Activated naive CD8-positive, alpha-beta T cell treated with anti-CD3 and anti-CD28 coated beads for 36 hours (primary cell): Measurements from ENCODE around the gene KDM4C. TPM values are rescaled to one million over a fixed set of nuclear protein-coding genes. Genes with fewer than 3 reads are reported as not detected.
A peak's percentile ranks its signal among the peaks of the same experiment; 100 is the strongest.

Experiments used
- DNase-seq: peaks from one replicate; pipeline ENCODE4 v3.0.0; 2021
- H3K27ac Mint-ChIP-seq: one replicate; pipeline ENCODE4 v1.8.0; 2022; ENCODE audit warnings: mild to moderate bottlenecking, moderate library complexity, mixed read lengths
- H3K27me3 Mint-ChIP-seq: one replicate; pipeline ENCODE4 v1.8.0; 2022; ENCODE audit warnings: mild to moderate bottlenecking, mixed read lengths
- H3K36me3 Mint-ChIP-seq: one replicate; pipeline ENCODE4 v1.8.0; 2021; ENCODE audit warnings: mild to moderate bottlenecking, mixed read lengths
- H3K4me1 Mint-ChIP-seq: one replicate; pipeline ENCODE4 v1.8.0; 2021; ENCODE audit warnings: mixed read lengths
- H3K4me3 Mint-ChIP-seq: one replicate; pipeline ENCODE4 v1.8.0; 2022; ENCODE audit warnings: mild to moderate bottlenecking, moderate library complexity, mixed read lengths
- H3K9me3 Mint-ChIP-seq: one replicate; pipeline ENCODE4 v1.8.0; 2022; ENCODE audit warnings: mixed read lengths
- total RNA-seq, 2 experiments: library from RNA; stranded (reverse); gene quantifications; one replicate each; pipeline ENCODE4 v1.2.3, GENCODE V29; 2021

Gene KDM4C
- total RNA-seq, 2 experiments from 2014 or later: 22.7 to 22.9 TPM

- Mint-ChIP-seq H3K9me3 (no peaks in the 10 kb centered on the region), H3K36me3 (peaks cover 22% of the 10 kb centered on the region)
- DNase-seq: no peak
These were observed 382.1 kb downstream of the KDM4C start for GRCh38 chr9:7139886-7140285.

GRCh38 chr9:7140401-7140800 is 382.6 kb downstream of the KDM4C start:
- Mint-ChIP-seq H3K36me3 (peaks cover 17% of the 10 kb centered on the region), H3K4me1 (no peaks in the 10 kb centered on the region), H3K4me3 (no peak overlapping the region), H3K27ac (no peak overlapping the region), H3K9me3 (no peaks in the 10 kb centered on the region), H3K27me3 (no peaks in the 10 kb centered on the region)
- DNase-seq: no peak

More at GRCh38 chr9:7139886-7140285, 382.1 kb downstream of the KDM4C start:
- Mint-ChIP-seq H3K27ac (no peak overlapping the region), H3K4me1 (no peaks in the 10 kb centered on the region), H3K27me3 (no peaks in the 10 kb centered on the region), H3K4me3 (no peak overlapping the region)

DNA sequence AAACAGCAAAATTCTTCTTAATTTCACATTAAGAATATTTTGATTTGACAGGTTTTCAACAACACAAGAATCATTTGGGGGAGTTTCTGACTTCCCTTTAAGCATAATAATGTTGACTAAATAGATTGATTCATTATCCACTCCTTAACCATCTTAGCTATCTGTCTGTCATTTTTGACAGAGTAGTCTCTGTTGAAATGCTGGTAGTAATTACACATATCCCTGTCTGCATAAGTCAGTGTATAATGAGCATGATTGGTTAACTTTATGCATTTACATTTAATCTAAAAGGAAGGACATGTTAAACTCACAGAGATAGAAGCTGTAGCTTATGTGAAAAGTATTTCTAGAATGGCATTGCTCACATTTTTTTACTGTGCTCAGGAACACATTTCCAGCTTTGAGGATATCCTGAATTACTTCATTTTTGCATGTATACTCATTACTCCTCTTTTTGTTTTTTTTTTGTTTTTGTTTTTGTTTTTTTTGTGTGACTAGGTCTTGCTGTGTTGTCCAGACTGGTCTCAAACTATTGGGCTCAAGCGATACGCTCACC is 385.9 kb downstream of the KDM4C start:
- Mint-ChIP-seq H3K4me1 (peaks cover 4% of the 10 kb centered on the region), H3K9me3 (no peaks in the 10 kb centered on the region)

GRCh38 chr9:7144265-7145046 is 386.7 kb downstream of the KDM4C start:
- H3K4me1 Mint-ChIP-seq: peaks cover 5% of the 10 kb centered on the region
- H3K4me3 Mint-ChIP-seq: no peak overlapping the region
- H3K27me3 Mint-ChIP-seq: no peaks in the 10 kb centered on the region
- no peak overlapping the region for H3K27ac Mint-ChIP-seq
- DNase-seq: no peak
- H3K9me3 Mint-ChIP-seq: no peaks in the 10 kb centered on the region
- peaks cover 15% of the 10 kb centered on the region for H3K36me3 Mint-ChIP-seq

More for the DNA sequence above, 385.9 kb downstream of the KDM4C start:
- DNase-seq: no peak
- peaks cover 17% of the 10 kb centered on the region for H3K36me3 Mint-ChIP-seq
- no peak overlapping the region for H3K4me3 Mint-ChIP-seq
- H3K27me3 Mint-ChIP-seq: no peaks in the 10 kb centered on the region
- H3K27ac Mint-ChIP-seq: no peak overlapping the region

DNA sequence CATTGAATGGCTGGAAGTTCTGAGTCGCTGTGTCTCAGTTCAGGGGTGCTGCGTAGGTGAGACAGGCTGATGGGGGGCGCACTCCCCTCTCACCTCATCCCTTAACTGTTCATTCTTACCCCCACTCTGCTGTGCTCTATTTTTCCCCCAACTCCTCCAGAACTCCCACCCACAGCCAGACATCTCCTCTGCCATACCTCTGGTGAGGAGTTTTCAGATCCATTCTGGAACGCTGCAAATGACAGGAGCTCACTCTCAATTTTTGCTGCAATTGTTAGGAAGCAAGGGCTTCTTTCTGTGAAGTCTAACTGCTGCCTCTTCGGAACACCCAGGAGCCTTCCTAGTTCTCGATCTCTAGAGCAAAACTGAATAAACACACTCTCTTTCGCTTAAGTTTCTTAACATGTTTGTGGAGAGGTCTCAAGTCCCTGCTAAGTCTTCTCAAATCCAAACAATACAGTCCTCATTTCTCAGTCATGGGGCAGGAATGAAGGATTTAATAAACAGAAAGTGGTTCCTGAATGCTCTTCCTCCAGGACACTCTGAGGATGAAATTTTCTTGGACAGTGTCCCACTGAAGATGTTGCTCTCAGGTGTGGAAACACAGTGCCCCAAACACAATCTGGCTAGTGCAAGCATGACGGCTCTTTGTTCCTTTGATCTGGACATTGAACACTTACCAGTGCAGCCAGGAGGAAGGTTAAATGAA is 387.7 kb downstream of the KDM4C start:
- no peak overlapping the region for H3K27ac Mint-ChIP-seq
- H3K4me3 Mint-ChIP-seq: no peak overlapping the region
- H3K36me3 Mint-ChIP-seq: peaks cover 15% of the 10 kb centered on the region
- H3K9me3 Mint-ChIP-seq: no peaks in the 10 kb centered on the region
- H3K4me1 Mint-ChIP-seq: peaks cover 16% of the 10 kb centered on the region
- no peaks in the 10 kb centered on the region for H3K27me3 Mint-ChIP-seq
- no peak for DNase-seq

GRCh38 chr9:7146582-7146981 is 388.8 kb downstream of the KDM4C start:
- Mint-ChIP-seq H3K27me3 (no peaks in the 10 kb centered on the region), H3K4me1 (peaks cover 20% of the 10 kb centered on the region), H3K9me3 (no peaks in the 10 kb centered on the region), H3K36me3 (peaks cover 11% of the 10 kb centered on the region), H3K27ac (no peak overlapping the region), H3K4me3 (no peak overlapping the region)
- no peak for DNase-seq

DNA sequence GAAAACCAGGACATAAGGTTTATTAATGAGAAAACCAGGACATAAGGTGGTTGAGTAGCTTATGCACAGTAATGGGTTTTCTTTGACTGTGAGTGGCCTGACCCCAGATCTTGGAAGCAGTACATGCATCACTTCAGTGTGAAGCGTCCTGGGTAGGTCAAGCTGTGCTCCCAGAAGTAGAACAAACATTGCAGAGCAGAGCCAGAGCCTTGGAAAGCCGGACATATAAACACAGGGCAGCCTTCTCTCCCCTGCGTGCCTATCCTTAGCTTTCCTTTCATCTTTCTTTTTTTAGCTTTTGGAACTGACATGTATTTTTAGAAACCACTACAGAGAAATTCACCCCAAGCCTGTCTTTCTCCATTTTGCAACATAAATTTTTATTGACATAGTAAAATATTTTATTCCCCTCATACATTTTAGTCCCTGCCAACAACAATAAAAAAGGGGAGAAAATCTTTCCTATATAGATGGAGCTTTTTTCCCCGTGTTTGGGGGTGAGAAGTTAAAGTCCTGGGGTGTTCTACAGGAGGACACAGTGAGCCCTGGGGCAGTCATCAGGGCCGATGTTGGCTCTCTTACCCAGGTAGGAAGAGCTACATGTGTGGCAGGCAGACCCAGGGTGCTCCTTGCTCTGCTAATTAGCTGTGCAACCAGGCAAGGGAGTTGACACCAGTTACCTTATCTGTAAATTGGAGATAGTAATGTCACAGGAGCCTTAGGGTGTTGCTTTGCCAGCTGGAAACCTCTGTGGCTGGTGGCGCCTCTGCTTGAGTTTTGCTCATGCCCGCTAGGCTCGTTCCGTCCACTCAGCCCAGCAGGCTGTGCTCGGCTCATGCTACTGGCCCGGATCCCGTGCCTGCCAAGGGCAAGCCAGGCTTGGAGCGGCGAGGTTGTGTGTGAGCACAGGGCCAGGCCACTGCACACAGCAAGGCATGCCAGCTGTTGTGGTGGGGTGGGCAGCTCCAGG is 389.6 kb downstream of the KDM4C start:
- no peak for DNase-seq
- Mint-ChIP-seq H3K9me3 (no peaks in the 10 kb centered on the region), H3K36me3 (peaks cover 11% of the 10 kb centered on the region), H3K4me3 (no peak overlapping the region), H3K27ac (no peak overlapping the region), H3K27me3 (no peaks in the 10 kb centered on the region), H3K4me1 (peaks cover 20% of the 10 kb centered on the region)

DNA sequence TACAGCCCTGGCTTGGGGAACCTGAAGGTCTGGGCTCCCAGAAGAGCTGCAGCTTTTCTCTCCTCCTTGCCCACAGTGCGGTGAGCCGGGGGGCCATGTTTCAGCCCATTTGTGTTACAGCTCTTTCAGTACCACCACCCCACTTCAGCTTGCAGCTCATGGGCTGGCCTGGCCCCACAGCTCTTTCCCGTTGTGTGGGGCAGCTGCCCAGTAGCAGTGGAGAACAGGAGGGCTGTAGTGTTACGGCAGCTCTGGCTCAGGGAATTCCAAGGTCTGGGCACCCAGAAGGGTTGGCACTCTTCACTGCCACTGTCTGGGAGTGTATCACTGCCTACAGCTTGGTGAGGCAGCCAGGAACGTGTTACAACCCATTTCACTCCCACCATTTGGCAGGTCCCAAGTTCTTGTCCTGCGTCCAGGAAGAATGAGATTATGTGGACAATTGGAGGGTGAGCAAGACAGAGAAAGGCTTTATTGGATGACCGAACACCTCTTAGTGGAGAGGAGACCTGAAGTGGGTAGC is 390.5 kb downstream of the KDM4C start:
- no peak overlapping the region for H3K27ac Mint-ChIP-seq
- peaks cover 20% of the 10 kb centered on the region for H3K4me1 Mint-ChIP-seq
- no peaks in the 10 kb centered on the region for H3K9me3 Mint-ChIP-seq
- no peaks in the 10 kb centered on the region for H3K27me3 Mint-ChIP-seq
- H3K4me3 Mint-ChIP-seq: no peak overlapping the region
- DNase-seq: no peak
- peaks cover 13% of the 10 kb centered on the region for H3K36me3 Mint-ChIP-seq

DNA sequence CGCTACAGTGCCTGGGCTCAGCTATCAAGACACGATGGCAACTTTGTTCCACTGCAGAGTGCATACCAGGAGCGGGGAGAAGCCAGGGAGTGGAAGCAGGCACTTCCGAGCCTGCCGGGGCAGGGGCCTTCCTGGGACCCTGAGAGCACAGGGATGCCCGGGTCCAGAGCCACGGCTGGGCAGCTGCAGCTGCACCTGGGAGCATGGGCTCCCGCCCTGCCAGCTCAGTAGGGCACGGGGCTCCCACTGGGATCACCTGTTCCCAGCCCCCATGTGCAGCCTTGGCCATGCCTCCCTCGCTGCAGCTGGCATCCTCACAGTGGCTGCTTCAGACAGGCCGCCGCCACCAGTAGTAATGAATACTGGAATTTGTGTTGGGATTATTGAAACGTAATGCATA is 391.5 kb downstream of the KDM4C start:
- no peak overlapping the region for H3K4me3 Mint-ChIP-seq
- H3K9me3 Mint-ChIP-seq: no peaks in the 10 kb centered on the region
- no peak overlapping the region for H3K27ac Mint-ChIP-seq
- peaks cover 20% of the 10 kb centered on the region for H3K4me1 Mint-ChIP-seq
- H3K36me3 Mint-ChIP-seq: peaks cover 20% of the 10 kb centered on the region
- DNase-seq: no peak
- H3K27me3 Mint-ChIP-seq: no peaks in the 10 kb centered on the region

DNA sequence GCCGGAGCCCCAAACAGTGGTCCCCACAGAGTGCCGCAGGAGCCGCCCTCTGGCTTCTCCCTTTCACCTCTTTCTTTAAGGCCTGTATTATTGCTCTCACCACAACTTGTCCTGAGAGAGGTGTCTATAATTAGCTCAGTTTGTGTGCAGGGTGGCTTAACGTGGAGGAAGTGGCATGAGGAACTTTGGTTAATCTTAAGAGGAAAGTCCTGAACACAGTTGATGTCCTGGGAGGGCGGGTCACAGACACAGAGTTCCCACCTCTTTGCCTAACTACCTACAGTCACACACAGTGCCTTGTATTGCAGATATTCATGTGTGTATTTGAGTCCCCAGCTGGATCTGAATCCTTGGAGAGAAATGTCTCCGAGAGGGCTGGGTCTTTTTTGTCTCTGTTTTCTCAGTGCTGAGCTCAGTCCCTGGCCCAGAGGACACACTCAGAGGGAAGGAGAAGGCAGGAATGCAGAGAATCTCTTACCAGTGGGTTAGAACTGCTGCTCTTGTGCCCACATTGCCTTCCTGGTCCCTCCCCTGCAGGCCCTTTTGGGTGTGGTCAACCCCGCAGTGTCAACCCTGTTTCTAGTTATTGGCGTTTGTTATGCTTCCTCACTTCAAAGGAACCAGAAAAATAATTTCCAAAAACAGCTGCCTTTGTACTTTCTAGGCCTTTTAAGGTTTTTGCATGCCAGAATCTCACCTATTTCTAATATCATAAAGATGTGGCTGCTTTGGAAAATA is 392.5 kb downstream of the KDM4C start:
- Mint-ChIP-seq H3K27me3 (no peaks in the 10 kb centered on the region), H3K9me3 (no peaks in the 10 kb centered on the region), H3K36me3 (peaks cover 27% of the 10 kb centered on the region), H3K4me3 (no peak overlapping the region), H3K27ac (peak overlapping the region; percentile 42), H3K4me1 (peaks cover 20% of the 10 kb centered on the region)
- DNase-seq: no peak

DNA sequence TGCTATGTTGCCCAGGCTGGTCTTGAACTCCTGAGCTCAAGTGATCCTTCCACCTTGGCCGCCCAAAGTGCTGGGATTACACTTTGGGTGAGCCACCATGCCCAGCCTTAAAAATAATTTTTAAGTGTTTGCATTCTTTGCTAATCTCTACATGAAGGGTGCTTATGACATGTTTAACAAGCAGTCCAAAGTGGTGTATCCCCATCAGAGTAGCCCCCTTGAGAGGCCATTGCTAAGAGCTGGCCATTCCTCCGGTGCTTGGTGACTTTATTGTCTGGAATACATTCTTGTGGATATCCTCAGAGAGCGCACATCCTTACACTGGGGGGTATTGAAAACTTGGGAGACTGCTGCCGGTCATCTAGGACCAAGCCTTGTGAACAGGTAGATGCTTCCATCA is 395.4 kb downstream of the KDM4C start:
- Mint-ChIP-seq H3K9me3 (peaks cover 3% of the 10 kb centered on the region), H3K27ac (no peak overlapping the region), H3K36me3 (peaks cover 39% of the 10 kb centered on the region), H3K4me1 (peaks cover 18% of the 10 kb centered on the region), H3K4me3 (no peak overlapping the region), H3K27me3 (no peaks in the 10 kb centered on the region)
- DNase-seq: no peak

- Mint-ChIP-seq H3K36me3 (peaks cover 40% of the 10 kb centered on the region), H3K4me1 (peaks cover 18% of the 10 kb centered on the region), H3K9me3 (peaks cover 3% of the 10 kb centered on the region), H3K27ac (no peak overlapping the region), H3K4me3 (no peak overlapping the region), H3K27me3 (no peaks in the 10 kb centered on the region)
- no peak for DNase-seq
These were observed 395.8 kb downstream of the KDM4C start for GRCh38 chr9:7153566-7153965.

GRCh38 chr9:7154003-7154619 is 396.3 kb downstream of the KDM4C start:
- peaks cover 3% of the 10 kb centered on the region for H3K9me3 Mint-ChIP-seq
- H3K27ac Mint-ChIP-seq: no peak overlapping the region
- H3K27me3 Mint-ChIP-seq: no peaks in the 10 kb centered on the region
- no peak for DNase-seq
- no peak overlapping the region for H3K4me3 Mint-ChIP-seq
- peaks cover 40% of the 10 kb centered on the region for H3K36me3 Mint-ChIP-seq
- H3K4me1 Mint-ChIP-seq: peaks cover 18% of the 10 kb centered on the region
